ENCODE results near the gene OPTC. TPM values are rescaled to one million over a fixed set of nuclear protein-coding genes. Genes with fewer than 3 reads are reported as not detected.

Gene OPTC
- total and polyA plus RNA-seq, 2 of the 13 experiments (the other 11 are each of a cell fraction or from before 2014, with no cell fraction given), result not detected

GRCh38 chr1:203462878-203463277 lies 31.1 kb upstream of the OPTC start:
- no peaks in the 10 kb centered on the region for H3K36me3 ChIP-seq (replicated peaks in 1 of 2; ENCODE audit: control insufficient read depth in 1 of 2, insufficient read depth in 2 of 2, low read length in 2 of 2)
- H3K9me3 ChIP-seq (ENCODE audit: low read length), result no peaks in the 10 kb centered on the region
- 39% methylated on average over 6 of the region's 6 CpGs for WGBS (ENCODE audit: low lambda C conversion rate)
- no peaks in the 10 kb centered on the region for H4K20me1 ChIP-seq (ENCODE audit: insufficient read depth, low read length)
- H2AFZ ChIP-seq (ENCODE audit: low read length), result no peak overlapping the region
- H3K4me3 ChIP-seq (replicated peaks in 1 of 3; ENCODE audit: insufficient read depth in 1 of 3, low read depth in 2 of 3, low read length in 3 of 3), result no peak overlapping the region
- ATAC-seq (no peak), FAIRE-seq (no peak), DNase-seq (ENCODE audit: low spot score) (no peak)
- ChIA-PET POLR2A (no interaction called here), CTCF (ENCODE audit: low intra/inter-chr PET ratio, low total read pairs) (no interaction called here)
- H3K27ac ChIP-seq (ENCODE audit: extremely low read length, insufficient read depth, low read length), result no peak overlapping the region
- H3K4me2 ChIP-seq (ENCODE audit: low read depth, low read length), result no peak overlapping the region
- in situ Hi-C loops (cut with HindIII; ENCODE audit: extremely low pct_ligation_motif_present, low pct_unique_long_range_greater_than_20kb), result no loop called here
- peaks cover 4 to 16% of the 10 kb centered on the region in 2 experiments; a peak in 4 of 5 replicates for H3K27me3 ChIP-seq (ENCODE audit: control insufficient read depth in 1 of 2, insufficient read depth in 2 of 2, low read length in 2 of 2)
- BruUV-seq (replicated peaks), result no TSS peak
- H3K79me2 ChIP-seq (ENCODE audit: insufficient read depth, low read length), result no peaks in the 10 kb centered on the region
- no peak for TF ChIP-seq GTF3A (CRISPR knock-in tag; conservative IDR thresholded peaks at IDR 0.05)
- no peak for TF ChIP-seq AGO1 (IDR thresholded peaks at IDR 0.05; ENCODE audit: low read depth, low read length, poor library complexity, severe bottlenecking)
- TF ChIP-seq NFE2 (CRISPR knock-in tag; IDR thresholded peaks at IDR 0.05), result no peak
- no peak for TF ChIP-seq THRA (CRISPR knock-in tag; IDR thresholded peaks at IDR 0.05; ENCODE audit: borderline replicate concordance)
- no peak overlapping the region for H3K9ac ChIP-seq (ENCODE audit: insufficient read depth, low read depth, low read length)
- intact Hi-C loops (cut with micrococcal nuclease; ENCODE audit: unreplicated experiment), result no loop called here
- H3K4me1 ChIP-seq (ENCODE audit: insufficient read depth, low read length), result no peaks in the 10 kb centered on the region

- H2AFZ ChIP-seq (ENCODE audit: low read length), result no peak overlapping the region
- FAIRE-seq (no peak), ATAC-seq (no peak), DNase-seq (ENCODE audit: low spot score) (no peak)
- H3K4me3 ChIP-seq (replicated peaks in 1 of 3; ENCODE audit: insufficient read depth in 1 of 3, low read depth in 2 of 3, low read length in 3 of 3), result no peak overlapping the region
- no peaks in the 10 kb centered on the region for H3K36me3 ChIP-seq (replicated peaks in 1 of 2; ENCODE audit: control insufficient read depth in 1 of 2, insufficient read depth in 2 of 2, low read length in 2 of 2)
- H4K20me1 ChIP-seq (ENCODE audit: insufficient read depth, low read length), result no peaks in the 10 kb centered on the region
- H3K27me3 ChIP-seq (ENCODE audit: control insufficient read depth in 1 of 2, insufficient read depth in 2 of 2, low read length in 2 of 2), result peaks cover 4 to 21% of the 10 kb centered on the region in 2 experiments; a peak in 4 of 5 replicates
- no peaks in the 10 kb centered on the region for H3K79me2 ChIP-seq (ENCODE audit: insufficient read depth, low read length)
- 22% methylated on average over 7 of the region's 7 CpGs for WGBS (ENCODE audit: low lambda C conversion rate)
- no peak overlapping the region for H3K9ac ChIP-seq (ENCODE audit: insufficient read depth, low read depth, low read length)
- H3K4me1 ChIP-seq (ENCODE audit: insufficient read depth, low read length), result no peaks in the 10 kb centered on the region
- no peak overlapping the region for H3K27ac ChIP-seq (ENCODE audit: extremely low read length, insufficient read depth, low read length)
- in situ Hi-C loops (cut with HindIII; ENCODE audit: extremely low pct_ligation_motif_present, low pct_unique_long_range_greater_than_20kb) (no loop called here), intact Hi-C loops (cut with micrococcal nuclease; ENCODE audit: unreplicated experiment) (no loop called here)
- H3K4me2 ChIP-seq (ENCODE audit: low read depth, low read length), result no peak overlapping the region
- BruUV-seq (replicated peaks), result no TSS peak
- CTCF ChIA-PET (ENCODE audit: low intra/inter-chr PET ratio, low total read pairs), result no interaction called here
- POLR2A ChIA-PET, result no interaction called here
- no peaks in the 10 kb centered on the region for H3K9me3 ChIP-seq (ENCODE audit: low read length)
- TF ChIP-seq ZNF414 (CRISPR knock-in tag; IDR thresholded peaks at IDR 0.05) (no peak), ZNF10 (CRISPR knock-in tag; IDR thresholded peaks at IDR 0.05; ENCODE audit: borderline replicate concordance, low read depth) (no peak), BCL6 (CRISPR knock-in tag; IDR thresholded peaks at IDR 0.05) (no peak), SSRP1 (CRISPR knock-in tag; IDR thresholded peaks at IDR 0.05) (no peak), AGO1 (IDR thresholded peaks at IDR 0.05; ENCODE audit: low read depth, low read length, poor library complexity, severe bottlenecking) (no peak), ZNF143 (CRISPR knock-in tag; IDR thresholded peaks at IDR 0.05) (no peak), IRF2 (CRISPR knock-in tag; IDR thresholded peaks at IDR 0.05) (no peak), TBX3 (IDR thresholded peaks at IDR 0.05; ENCODE audit: borderline replicate concordance) (no peak), ZNF343 (CRISPR knock-in tag; IDR thresholded peaks at IDR 0.05) (no peak), NCOR1 (IDR thresholded peaks at IDR 0.05; ENCODE audit: borderline replicate concordance, low read length) (no peak), CREBL2 (CRISPR knock-in tag; IDR thresholded peaks at IDR 0.05; ENCODE audit: borderline replicate concordance) (no peak), U2AF1 (optimal IDR thresholded peaks at IDR 0.05; ENCODE audit: low read depth, low read length) (no peak), KLF11 (CRISPR knock-in tag; IDR thresholded peaks at IDR 0.05) (no peak)
These were observed 30.4 kb upstream of the OPTC start for GRCh38 chr1:203463469-203464062.

Measured in HepG2 (cell line).